GM12878 (cell line): ENCODE measurements around the gene CA14. TPM values are rescaled to one million over a fixed set of nuclear protein-coding genes. Genes with fewer than 3 reads are reported as not detected.
A peak's percentile ranks its signal among the peaks of the same experiment; 100 is the strongest.

Experiments
- ATAC-seq: fragments of 200-7000 bp; cut with Tn5 transposase; 3 replicates; pipeline ENCODE4 v1.9.1; 2020; ENCODE audit warnings: mild to moderate bottlenecking, moderate library complexity
- BruUV-seq: library from RNA; stranded (reverse); fragments of 400-500 nt; replicated peaks from 2 replicates; lab custom pipeline; 2021; lab: Mats Ljungman, UMichigan
- CTCF ChIA-PET: fragments of 300-600 bp; sonication (Branson Sonifier 250); formaldehyde crosslinking; extraction: SDS; loops from one replicate; lab custom pipeline; 2021; ENCODE audit warnings: inconsistent platforms; lab: Yijun Ruan, JAX
- POLR2A ChIA-PET: fragments of 350-600 bp; formaldehyde crosslinking; extraction: SDS; loops from one replicate; lab custom pipeline; 2021; ENCODE audit warnings: inconsistent platforms; lab: Charles Lee
- RAD21 ChIA-PET: fragments of 300-600 bp; sonication (Branson Sonifier 250); formaldehyde crosslinking; loops from one replicate; lab custom pipeline; 2023; ENCODE audit warnings: antibody characterized with exemption; ENCODE audit not compliant: unreplicated experiment; lab: Charles Lee
- SMC1A ChIA-PET: fragments of 300-600 bp; sonication (Branson Sonifier 250); formaldehyde crosslinking; loops from one replicate; lab custom pipeline; 2023; ENCODE audit not compliant: unreplicated experiment, uncharacterized antibody; lab: Charles Lee
- DNase-seq: peaks from one replicate; pipeline ENCODE4 v3.0.0-alpha.2; 2011; ENCODE audit warnings: low read depth, low spot score
- FAIRE-seq: peaks from 3 replicates; lab custom pipeline; 2011; peaks lifted over from hg19 to GRCh38; lab: Jason Lieb, UNC
- H2AFZ ChIP-seq: 2 replicates; pipeline ENCODE4 v1.6.0; 2011; ENCODE audit warnings: low read depth, low read length, control low read depth; ENCODE audit not compliant: control insufficient read depth
- H3K27ac ChIP-seq: 2 replicates; pipeline ENCODE4 v1.5.1; 2011; ENCODE audit warnings: control low read depth; ENCODE audit not compliant: control insufficient read depth, insufficient read depth
- H3K27me3 ChIP-seq, 2 experiments: replicated peaks in 1 of 2; 2 replicates each; pipeline versions ENCODE4 v1.6.0 to v1.6.1; 2011; ENCODE audit warnings: low read length in 1 of 2; ENCODE audit not compliant: control insufficient read depth in 2 of 2, insufficient read depth in 2 of 2
- H3K36me3 ChIP-seq, 2 experiments: 2 replicates each; pipeline ENCODE4 v1.5.1; 2011; ENCODE audit warnings: low read length in 1 of 2; ENCODE audit not compliant: control insufficient read depth in 2 of 2, insufficient read depth in 2 of 2
- H3K4me1 ChIP-seq: 2 replicates; pipeline ENCODE4 v1.6.1; 2011; ENCODE audit warnings: mild to moderate bottlenecking, low read length, moderate library complexity, mixed read lengths; ENCODE audit not compliant: control insufficient read depth, insufficient read depth
- H3K4me2 ChIP-seq: 2 replicates; pipeline ENCODE4 v1.6.0; 2011; ENCODE audit warnings: control low read depth; ENCODE audit not compliant: control insufficient read depth, insufficient read depth
- H3K4me3 ChIP-seq: fragments of 200-600 bp; sonication (generic); 2 replicates; pipeline ENCODE4 v1.5.1; 2016
- H3K79me2 ChIP-seq: 2 replicates; pipeline ENCODE4 v1.6.0; 2011; ENCODE audit warnings: low read length; ENCODE audit not compliant: control insufficient read depth, insufficient read depth
- H3K9ac ChIP-seq: 2 replicates; pipeline ENCODE4 v1.8.0; 2011; ENCODE audit warnings: low read length, control low read depth, mixed read lengths; ENCODE audit not compliant: control insufficient read depth, insufficient read depth
- H3K9me3 ChIP-seq: replicated peaks from 3 replicates; pipeline ENCODE4 v1.5.1; 2011; ENCODE audit warnings: mild to moderate bottlenecking, low read length; ENCODE audit not compliant: control insufficient read depth, insufficient read depth
- H4K20me1 ChIP-seq: 2 replicates; pipeline ENCODE4 v1.6.0; 2011; ENCODE audit not compliant: control insufficient read depth, insufficient read depth
- CEBPZ ChIP-seq: fragments of 150-350 bp; IDR thresholded peaks from 2 replicates; pipeline ENCODE4 v1.6.1; 2016; ENCODE audit warnings: low read depth, low read length
- CUX1 ChIP-seq: IDR thresholded peaks from 2 replicates; pipeline ENCODE4 v1.6.1; 2012; ENCODE audit warnings: improper control_type of control experiment, low read depth, low read length; ENCODE audit not compliant: insufficient replicate concordance
- E2F8 ChIP-seq: fragments of 450-650 bp; IDR thresholded peaks from 2 replicates; pipeline ENCODE4 v1.6.1; 2018; ENCODE audit warnings: mild to moderate bottlenecking, low read depth, moderate library complexity; ENCODE audit not compliant: partially characterized antibody
- HDAC2 ChIP-seq: fragments of 200-600 bp; sonication (generic); IDR thresholded peaks from 2 replicates; pipeline ENCODE4 v1.6.1; 2017
- MEF2A ChIP-seq: IDR thresholded peaks from 2 replicates; pipeline ENCODE4 v1.6.1; 2011; ENCODE audit warnings: low read depth, mild to moderate bottlenecking, low read length, moderate library complexity; ENCODE audit not compliant: insufficient read depth
- RUNX3 ChIP-seq: IDR thresholded peaks from 2 replicates; pipeline ENCODE4 v1.6.1; 2012; ENCODE audit warnings: low read length, inconsistent platforms
- SMC3 ChIP-seq: IDR thresholded peaks from 2 replicates; pipeline ENCODE4 v1.6.1; 2011; ENCODE audit warnings: low read length, improper control_type of control experiment, borderline replicate concordance
- STAT3 ChIP-seq: IDR thresholded peaks from 2 replicates; pipeline ENCODE4 v1.6.1; 2011; ENCODE audit warnings: low read depth, low read length, improper control_type of control experiment
- SUZ12 ChIP-seq: fragments of 200-600 bp; sonication (generic); IDR thresholded peaks from one replicate; pipeline ENCODE4 v1.6.1; 2018; ENCODE audit warnings: antibody characterized with exemption, mild to moderate bottlenecking; ENCODE audit not compliant: unreplicated experiment
- ZBED1 ChIP-seq: IDR thresholded peaks from 2 replicates; pipeline ENCODE4 v1.6.1; 2016; ENCODE audit warnings: borderline replicate concordance
- ZNF274 ChIP-seq: IDR thresholded peaks from one replicate; pipeline ENCODE4 v1.8.0; 2011; ENCODE audit not compliant: insufficient read length, insufficient read depth
- WGBS: methylation state at CpG from one replicate; pipeline ENCODE4 v1.1.6; 2016; ENCODE audit warnings: low lambda C conversion rate; ENCODE audit not compliant: insufficient replicate concordance, insufficient coverage; ENCODE audit errors: missing lambda C conversion rate; 5-methylcytosine and 5-hydroxymethylcytosine counted together
- in situ Hi-C: fragments of 300-500 bp; cut with MboI; formaldehyde crosslinking; loops from 9 replicates; pipeline ENCODE4 v1.14.3; 2018; ENCODE audit warnings: mixed read lengths
- intact Hi-C: fragments of 100-400 bp; cut with micrococcal nuclease; formaldehyde crosslinking; loops from one replicate; pipeline ENCODE4 v1.14.2; 2022; ENCODE audit not compliant: unreplicated experiment
- polyA plus RNA-seq, 11 experiments: library from polyadenylated mRNA; depleted of rRNA in 4 of 11; unstranded in 6 of 11; stranded (reverse) in 5 of 11; fragments of >200 nt; fragmentation: Nextera tagmentation in 4 of 11; fragmentation: Illumina TruSeq in 1 of 11; extraction: Ambion mirVana in 4 of 11; extraction: Trizol in 1 of 11; gene quantifications; 1 replicate in 1 of 11; 2 replicates in 10 of 11; pipeline versions ENCODE4 v1.2.1 to v1.2.3, GENCODE V29; 2011 to 2016; ENCODE audit warnings: inconsistent platforms in 2 of 11, missing spikeins in 2 of 11, low read depth in 1 of 11
- total RNA-seq, 4 experiments: library from RNA; depleted of rRNA in 3 of 4; stranded (reverse); fragments of >200 nt in 3 of 4; fragmentation: Illumina TruSeq in 1 of 4; extraction: Trizol in 1 of 4; gene quantifications; 2 replicates each; pipeline versions ENCODE4 v1.2.1 to v1.2.3, GENCODE V29; 2013 to 2021

CA14 gene
- total and polyA plus RNA-seq, 10 of the 15 experiments (the other 5 are each of a cell fraction or from before 2014, with no cell fraction given), result 0.11 to 0.35 (median 0.29) TPM; not detected in 6

- ChIA-PET CTCF (interaction anchor here (0.5 to 1.8 kb wide), 3 partner anchors 20 to 49 kb away, joined by 4 to 5 read pairs (median 4); no protein-coding TSS in a partner anchor), RAD21 (no interaction called here), SMC1A (no interaction called here), POLR2A (interaction anchor here (0.5 to 1.0 kb wide), 3 partner anchors 20 to 83 kb away, joined by 3 to 4 read pairs (median 4); no protein-coding TSS in a partner anchor)
- ATAC-seq, result peak; percentile 87
- H4K20me1 ChIP-seq, result no peaks in the 10 kb centered on the region
- in situ Hi-C loops, result no loop called here
- H3K4me2 ChIP-seq, result peak within 1 kb of the TSS; percentile 65
- under 1% methylated on average over 33 of the region's 33 CpGs for WGBS
- H3K9me3 ChIP-seq, result no peaks in the 10 kb centered on the region
- H3K36me3 ChIP-seq, result peaks cover 0 to 4% of the 10 kb centered on the region in 2 experiments; a peak in 1 of 4 replicates
- H3K27me3 ChIP-seq, result no peaks in the 10 kb centered on the region
- BruUV-seq, result no TSS peak
- FAIRE-seq, result peak; percentile 74
- H3K9ac ChIP-seq, result peak within 1 kb of the TSS; percentile 100
- H3K79me2 ChIP-seq, result peaks cover 47% of the 10 kb centered on the region
- intact Hi-C loops, result loop anchor here (5.0 to 10.0 kb wide), 2 partner anchors 36 to 129 kb away; partner anchors contain the start of genes C1orf54 and RPRD2
- no peaks in the 10 kb centered on the region for H3K4me1 ChIP-seq
- DNase-seq, result peak; percentile 99
- peak within 1 kb of the TSS; percentile 65 for H2AFZ ChIP-seq
- peak within 1 kb of the TSS; percentile 99 for H3K27ac ChIP-seq
- peak within 1 kb of the TSS; percentile 87 for H3K4me3 ChIP-seq
- no peak for TF ChIP-seq SUZ12
- TF ChIP-seq SMC3, result no peak
- TF ChIP-seq CEBPZ, result peak; percentile 92
- TF ChIP-seq STAT3, result 0 out of 2 replicates have a peak, but pooled peaks have one; percentile 70
- no peak for TF ChIP-seq ZNF274
- TF ChIP-seq RUNX3, result peak; percentile 5; the same call in 1 of the 2 replicates
- no peak for TF ChIP-seq HDAC2
- TF ChIP-seq MEF2A, result no peak
- TF ChIP-seq CUX1, result peak; percentile 14
- peak; percentile 95 for TF ChIP-seq E2F8
- peak; percentile 84; the same call in 1 of the 2 replicates for TF ChIP-seq ZBED1
Measured at GRCh38 chr1:150235852-150236613, 21.5 kb upstream of the CA14 start, which contains the start of gene ANP32E. TSS of gene ANP32E (minus strand) at chr1:150236112. CDS start at chr1:150235786, 326 bp downstream.
